Central memory CD4-positive, alpha-beta T cell (primary cell): ENCODE results near the gene FBXL4.
"Not testable (repeated sequence)": the region's sequence is repeated elsewhere in the genome, so short reads cannot be mapped to it uniquely, and the experiment has no call there.

Experiments used
- DNase-seq: peaks from one replicate; pipeline ENCODE4 v3.0.0; 2022

FBXL4 gene

DNA sequence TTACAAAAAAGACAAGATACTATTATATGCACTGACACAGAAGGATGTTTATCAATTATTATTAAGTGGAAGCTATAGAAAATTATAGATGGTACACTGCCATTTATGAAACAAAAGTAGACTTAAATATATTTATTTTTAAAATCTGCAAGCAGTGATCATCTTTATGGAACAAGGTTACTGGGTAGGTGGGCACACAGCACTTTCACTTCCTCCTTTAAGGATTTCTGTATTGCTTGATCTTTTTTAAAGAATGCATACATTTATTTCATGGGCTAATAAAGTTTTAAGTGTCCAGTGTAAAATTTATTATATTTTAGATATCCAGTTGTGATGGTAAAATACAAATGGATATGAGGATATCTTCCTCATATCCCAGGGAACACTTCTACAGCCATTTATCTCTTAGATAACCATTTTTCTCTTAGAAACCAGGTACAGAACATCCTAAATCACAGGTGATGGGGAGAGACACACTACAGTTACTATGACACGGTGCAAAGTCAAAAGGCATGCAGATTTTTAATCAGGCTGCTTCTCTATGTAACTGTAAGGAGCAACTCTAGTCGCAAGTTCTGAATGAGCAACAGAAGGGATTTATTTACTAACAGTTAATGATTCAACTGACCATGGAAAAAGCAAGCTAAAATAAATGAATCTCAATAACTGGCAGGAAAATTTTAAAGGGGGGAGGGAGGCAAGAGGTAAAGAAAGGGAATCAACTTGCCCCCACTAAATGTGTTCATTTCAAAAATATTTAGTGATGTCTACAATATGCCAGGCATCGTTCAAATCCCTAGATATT, 2.2 kb downstream of the FBXL4 start:
- DNase-seq, result no peak

DNA sequence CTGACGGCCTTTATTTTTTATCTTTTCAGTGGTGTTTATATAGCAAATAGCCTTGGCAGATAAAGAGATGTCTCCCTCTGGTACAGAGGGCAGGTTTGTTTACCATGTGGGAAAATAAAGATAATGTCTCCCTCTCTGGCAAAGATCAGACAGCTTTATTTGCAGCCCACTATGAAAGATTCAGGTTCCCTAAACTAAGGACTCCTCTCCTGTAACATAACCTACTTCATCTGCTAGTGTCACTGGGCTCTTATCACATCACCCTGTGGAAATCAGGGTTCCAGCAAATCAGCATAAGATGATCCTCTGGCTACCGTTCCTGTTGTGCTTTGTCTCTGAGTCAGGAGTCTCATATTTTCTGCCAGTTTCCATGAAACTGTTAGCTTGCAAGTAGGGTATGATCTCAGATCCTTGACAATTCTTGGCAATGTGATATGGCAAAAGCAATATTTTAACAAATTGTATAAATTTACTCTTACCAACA, 3.1 kb downstream of the FBXL4 start:
- DNase-seq, result no peak

DNA sequence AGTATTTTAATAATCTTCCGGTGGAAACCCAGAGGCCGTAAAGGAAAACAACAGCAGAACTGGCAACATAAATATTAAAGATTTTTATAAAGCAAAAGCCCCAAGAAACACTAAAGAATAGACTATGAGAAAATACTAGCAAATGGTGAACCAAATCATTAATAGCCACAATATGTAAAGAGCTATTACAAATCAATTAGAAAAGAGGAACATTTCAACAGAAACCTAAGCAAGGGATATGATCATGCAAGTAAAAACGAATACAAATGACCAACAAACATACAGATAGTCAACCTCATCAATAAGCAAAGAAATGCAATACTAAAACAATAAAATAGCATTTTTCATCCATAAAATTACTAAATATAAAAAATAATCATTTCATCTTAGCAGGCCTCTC, 3.6 kb downstream of the FBXL4 start:
- no peak for DNase-seq

DNA sequence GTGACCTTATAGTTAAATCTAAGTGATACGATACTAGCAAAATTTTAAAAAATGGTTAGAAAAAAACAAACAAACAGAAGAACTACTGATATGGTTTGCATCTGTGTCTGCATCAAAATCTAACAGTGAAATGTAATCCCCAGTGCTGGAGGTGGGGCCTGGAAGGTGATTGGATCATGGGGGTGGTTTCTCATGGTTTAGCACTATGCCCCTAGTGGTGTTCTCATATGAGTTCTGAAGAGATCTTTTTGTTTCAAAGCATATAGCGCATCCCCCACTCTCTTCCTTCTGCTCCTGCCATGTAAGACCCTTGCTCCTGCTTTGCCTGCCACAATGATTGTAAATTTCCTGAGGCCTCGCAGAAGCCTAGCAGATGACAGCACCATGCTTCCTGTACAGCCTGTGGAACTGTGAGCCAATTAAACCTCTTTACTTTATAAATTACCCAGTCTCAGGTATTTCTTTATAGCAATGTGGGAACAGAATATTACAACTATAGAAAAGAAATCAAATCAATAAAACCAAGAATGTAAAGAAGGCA, 5.4 kb downstream of the FBXL4 start:
- no peak for DNase-seq

DNA sequence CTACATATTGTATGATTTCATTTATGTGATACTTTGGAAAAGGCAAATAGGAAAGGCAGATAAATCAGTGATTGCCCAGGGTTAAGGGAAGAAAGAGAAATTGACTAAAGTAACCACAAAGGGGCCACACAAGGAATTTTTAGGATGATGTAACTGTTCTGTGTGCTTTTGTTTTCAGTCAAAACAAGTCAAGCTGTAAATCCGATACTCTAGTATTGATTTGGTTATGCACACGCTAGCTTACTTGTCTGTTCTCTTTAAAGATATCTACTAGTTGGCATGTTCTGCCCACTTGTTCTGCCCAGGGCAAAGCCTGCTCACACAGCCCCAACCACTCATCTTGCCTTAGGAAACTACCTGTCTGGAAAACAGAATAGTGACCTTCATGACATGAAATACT, 6.4 kb downstream of the FBXL4 start:
- no peak for DNase-seq

DNA sequence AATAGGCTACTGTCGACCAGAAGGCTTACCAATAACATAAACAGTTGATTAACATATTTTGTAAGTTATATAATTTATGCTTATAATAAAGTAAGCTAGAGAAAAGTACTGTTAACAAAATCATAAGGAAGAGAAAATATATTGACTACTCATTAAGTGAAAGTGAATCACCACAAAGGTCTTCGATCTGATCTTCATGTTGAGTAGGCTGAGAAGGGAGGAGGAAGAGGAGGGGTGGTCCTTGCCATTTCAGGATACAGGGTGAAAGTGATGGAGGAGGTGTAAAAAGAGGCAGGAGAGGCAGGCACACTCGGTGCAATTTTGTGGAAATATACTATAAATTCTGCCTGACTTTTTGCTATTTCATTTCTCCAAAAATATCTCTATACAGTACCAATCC, 10.4 kb downstream of the FBXL4 start:
- no peak for DNase-seq

DNA sequence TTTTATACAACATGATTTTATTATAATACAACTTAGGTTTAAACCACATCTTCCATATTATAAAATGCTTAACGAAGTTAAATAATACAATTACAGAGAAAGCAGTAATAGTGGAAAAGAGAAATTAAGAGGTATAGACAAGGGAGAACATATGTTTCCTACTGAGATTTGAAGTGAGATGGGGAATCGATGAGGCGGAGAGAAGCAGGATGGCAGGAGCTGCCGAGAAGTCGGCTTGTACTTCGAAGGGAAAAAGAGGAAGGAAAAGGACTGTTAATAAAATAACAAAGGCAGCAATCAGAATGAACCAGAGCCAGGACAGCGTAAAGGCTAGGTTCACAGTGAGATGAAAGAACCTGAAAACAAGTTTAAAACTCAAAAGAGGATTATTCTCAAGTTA, 15.4 kb downstream of the FBXL4 start:
- DNase-seq, result no peak

DNA sequence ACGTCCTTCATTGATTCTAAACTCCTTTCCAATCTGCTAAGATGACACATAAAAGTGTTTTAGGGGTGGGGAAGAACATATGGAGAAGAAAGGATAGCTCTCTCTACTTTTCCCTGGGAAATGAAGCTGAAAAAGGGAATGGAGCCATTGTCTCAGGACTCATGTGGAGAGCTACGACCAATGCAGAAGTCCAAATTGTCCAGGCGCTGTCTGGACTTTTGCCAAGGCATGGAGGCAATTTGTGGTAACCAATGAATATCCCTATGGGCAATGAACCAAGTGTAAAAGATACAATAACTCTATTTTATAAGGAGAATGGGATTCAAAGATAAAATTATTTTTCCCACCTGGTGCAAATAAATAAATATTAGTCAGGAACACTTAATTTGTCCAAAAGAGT, 16.1 kb downstream of the FBXL4 start:
- no peak for DNase-seq

DNA sequence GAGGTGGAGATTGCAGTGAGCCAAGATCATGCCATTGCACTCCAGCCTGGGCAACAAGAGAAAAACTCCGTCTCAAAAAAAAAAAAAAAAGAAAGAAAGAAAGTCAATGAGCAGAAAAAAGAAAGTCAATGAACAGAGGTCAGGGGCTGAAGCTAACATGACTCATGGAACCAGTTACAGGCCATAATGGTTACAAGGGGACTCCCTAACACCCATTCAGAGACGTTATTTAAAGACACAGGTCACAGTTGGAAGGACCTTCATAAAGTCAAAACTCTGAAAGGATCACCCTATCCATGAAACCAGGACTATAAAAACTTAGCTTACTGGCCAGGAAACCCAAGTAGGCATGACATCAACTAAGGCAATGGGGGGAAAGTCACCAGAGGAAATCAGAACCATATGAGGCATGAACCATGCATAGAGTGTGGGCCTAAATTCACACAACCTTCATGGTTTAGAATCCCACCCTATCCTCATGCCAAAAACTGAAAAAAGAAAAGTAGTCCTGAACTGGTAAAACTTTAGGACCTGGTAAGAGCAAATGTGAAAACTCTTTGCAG, 18.2 kb downstream of the FBXL4 start:
- no peak for DNase-seq

DNA sequence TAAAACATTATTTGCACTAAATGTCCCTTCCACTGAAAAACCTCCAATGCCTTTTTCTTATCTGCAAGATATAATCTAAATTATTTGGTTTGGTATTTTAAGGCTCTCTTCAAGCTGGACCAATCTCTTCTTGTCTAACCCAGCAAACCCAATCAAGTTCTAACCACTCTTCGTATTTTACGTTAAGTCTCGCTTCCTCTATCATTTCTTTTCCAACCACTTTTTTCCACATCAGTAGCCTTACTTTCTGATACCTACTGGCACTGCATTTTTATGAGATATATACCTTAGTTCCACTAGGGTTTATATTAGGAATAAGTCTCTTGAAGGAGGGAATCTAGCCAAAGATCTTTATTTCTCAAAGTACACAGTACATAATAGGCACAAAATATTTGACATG, 19.1 kb downstream of the FBXL4 start:
- DNase-seq, result no peak

DNA sequence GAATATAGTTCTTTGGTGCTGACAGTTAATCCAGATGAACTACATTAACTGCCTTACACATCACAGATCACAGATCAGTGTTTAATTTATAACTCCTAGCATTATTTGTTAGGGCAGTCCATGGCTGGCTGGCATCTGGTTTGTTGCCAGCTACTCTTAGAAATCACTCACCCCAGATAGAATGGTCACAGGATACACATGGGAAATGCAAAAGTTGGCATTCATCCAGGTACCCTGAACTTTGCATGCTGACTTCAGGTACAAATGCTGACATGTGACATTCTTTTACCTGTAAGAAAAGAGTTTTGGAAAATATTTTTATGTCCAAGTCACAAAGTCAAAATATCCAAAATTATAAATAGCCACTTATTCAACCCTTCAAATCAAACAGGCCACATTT, 20.2 kb downstream of the FBXL4 start:
- DNase-seq, result no peak

DNA sequence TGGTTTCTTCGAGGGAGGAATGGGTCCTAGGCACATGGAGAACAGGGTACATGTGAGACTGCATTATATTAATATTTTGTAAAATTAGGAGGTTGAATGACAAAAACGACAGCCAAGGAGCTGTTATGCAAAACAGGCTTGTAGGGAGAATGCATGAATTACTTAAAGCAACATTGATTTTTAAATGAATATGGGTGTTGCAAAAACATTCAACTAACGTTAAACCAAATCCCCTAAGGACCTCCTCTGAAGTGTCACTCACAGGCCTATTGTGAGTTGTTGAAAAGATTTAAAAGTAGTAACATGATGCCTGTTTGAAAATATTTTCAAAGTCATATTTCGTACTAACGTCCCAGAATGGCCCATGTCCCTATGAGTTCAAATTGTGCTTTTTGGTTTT, 21.9 kb downstream of the FBXL4 start:
- no peak for DNase-seq

DNA sequence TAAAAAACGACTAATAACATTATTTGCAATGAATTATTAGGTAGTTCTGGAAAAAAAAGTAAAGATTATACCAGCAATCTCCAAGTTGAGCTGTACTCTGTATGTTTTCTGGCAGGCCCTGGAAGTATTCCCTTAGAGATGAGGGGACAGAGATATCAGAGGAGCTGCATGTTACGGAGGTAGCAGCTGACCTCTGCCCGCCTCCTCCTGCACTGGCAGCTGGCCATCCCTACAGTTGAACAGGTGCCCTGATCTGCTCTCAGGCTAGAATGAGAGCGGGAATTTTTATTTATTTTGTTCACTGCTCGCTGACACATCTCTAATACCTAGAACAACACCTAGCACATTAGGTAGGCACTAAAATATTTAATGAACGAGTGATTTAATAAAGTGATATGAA, 23.1 kb downstream of the FBXL4 start:
- no peak for DNase-seq

DNA sequence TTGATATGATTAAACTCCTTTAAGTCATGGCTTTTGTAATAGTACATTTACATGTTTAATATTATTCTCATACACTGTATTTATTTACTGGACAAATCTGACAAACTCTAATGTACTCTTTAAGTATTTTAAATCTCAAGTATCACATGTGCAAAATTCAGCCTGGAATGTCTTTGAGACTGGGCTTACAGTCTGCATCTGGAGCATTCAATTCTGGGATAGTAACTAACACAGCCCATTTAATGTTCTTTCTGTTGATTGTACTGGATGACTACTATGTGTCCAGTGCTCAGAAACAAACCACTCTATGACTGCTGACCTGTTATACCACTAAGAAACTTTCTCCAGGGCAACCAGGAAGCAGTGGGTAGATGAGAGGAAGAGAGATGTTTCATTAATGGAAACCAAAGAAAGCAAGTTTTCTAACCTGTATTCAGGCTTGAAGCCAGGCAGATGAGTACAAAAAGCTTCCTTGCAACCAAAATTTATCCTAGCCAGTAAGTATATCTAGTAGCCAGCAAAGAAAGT, 26.8 kb downstream of the FBXL4 start:
- no peak for DNase-seq

DNA sequence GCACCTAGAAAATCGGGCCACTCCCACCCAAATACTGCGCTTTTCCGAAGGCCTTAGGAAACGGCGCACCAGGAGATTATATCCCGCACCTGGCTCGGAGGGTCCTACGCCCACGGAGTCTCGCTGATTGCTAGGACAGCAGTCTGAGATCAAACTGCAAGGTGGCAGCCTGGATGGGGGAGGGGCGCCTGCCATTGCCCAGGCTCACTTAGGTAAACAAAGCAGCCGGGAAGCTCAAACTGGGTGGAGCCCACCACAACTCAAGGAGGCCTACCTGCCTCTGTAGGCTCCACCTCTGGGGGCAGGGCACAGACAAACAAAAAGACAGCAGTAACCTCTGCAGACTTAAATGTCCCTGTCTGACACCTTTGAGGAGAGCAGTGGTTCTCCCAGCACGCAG, 36.8 kb downstream of the FBXL4 start:
- DNase-seq, result not testable (repeated sequence)

DNA sequence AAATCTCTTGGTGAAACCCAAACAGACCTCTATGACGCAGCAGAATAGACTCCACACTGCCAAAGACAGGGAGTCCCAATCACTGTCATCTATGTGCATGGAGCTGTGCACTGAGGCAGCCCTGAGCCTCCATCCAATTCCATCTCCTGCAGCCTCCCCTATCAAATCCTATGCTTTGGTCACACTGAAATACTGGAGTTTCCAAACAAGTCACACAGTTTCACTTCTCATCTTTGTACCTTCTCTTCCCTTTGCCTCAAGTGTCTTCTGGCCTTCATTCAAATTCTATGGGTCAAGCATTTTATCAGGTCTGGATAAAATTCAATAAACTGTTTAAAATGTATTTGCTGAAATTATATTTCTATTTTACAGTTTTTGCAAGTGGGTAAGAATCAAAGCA, 38.5 kb downstream of the FBXL4 start:
- no peak for DNase-seq

DNA sequence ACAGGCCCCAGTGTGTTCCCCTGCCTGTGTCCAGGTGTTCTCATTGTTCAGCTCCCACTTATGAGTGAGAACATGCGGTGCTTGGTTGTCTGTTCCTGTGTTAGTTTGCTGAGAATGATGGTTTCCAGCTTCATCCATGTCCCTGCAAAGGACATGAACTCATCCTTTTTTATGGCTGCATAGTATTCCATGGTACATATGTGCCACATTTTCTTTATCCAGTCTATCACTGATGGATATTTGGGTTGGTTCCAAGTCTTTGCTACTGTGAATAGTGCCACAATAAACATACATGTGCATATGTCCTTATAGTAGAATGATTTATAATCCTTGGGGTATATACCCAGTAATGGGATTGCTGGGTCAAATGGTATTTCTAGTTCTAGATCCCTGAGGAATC, 41.4 kb downstream of the FBXL4 start:
- DNase-seq, result not testable (repeated sequence)

DNA sequence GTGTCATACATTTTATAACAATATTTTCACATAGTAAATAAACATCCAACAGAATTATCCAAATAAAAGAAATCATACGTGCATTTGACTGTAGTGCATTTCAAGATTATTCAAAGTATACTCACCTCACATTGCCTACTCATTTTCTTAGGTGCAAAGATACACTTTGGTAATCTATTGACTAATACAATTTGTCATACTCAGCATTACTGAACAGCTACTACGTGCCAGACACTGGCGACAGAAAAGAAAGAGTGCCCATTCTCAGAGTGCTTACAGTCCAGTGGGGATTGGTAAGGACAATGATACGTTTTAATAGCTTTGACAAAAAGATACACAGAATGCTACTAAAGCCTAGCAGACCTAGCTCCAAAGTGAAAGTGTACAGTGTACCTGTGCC, 42.0 kb downstream of the FBXL4 start:
- DNase-seq, result no peak

DNA sequence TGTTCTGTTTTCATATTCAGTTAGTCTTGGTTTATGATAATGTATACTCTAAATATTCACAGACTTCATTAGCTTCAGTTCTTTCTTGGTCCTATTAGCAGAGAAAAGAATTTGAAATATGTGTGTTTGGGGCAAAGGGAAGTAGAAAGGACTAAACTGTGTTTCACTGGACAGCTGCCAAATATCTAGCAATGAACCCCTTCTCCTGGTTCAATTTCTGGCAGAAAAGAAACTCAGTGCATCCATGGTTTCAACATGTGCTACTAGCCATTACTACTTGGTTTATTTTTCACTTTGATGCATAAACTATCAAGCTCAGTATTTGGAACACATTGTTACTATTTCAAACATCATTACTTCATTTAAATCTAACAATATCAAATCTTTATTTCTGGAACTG, 43.6 kb downstream of the FBXL4 start:
- no peak for DNase-seq

DNA sequence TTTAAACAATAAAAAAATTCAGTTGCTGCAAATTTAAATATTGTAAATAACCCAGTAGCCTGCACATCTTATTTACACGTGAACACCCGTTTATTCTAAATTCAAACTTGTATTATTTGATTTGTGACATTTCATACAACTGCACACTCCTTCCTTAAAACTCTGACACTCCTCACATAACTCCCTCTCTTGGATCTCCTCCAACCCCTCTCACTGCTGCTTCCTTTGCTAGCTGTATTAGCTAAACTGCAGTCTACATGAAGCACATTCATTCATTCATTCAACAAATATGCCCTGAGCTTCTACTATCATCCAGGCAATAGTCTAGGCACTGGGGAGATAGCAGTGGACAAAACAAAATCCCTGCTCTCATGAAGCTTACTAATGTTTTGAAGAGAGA, 47.0 kb downstream of the FBXL4 start:
- no peak for DNase-seq

DNA sequence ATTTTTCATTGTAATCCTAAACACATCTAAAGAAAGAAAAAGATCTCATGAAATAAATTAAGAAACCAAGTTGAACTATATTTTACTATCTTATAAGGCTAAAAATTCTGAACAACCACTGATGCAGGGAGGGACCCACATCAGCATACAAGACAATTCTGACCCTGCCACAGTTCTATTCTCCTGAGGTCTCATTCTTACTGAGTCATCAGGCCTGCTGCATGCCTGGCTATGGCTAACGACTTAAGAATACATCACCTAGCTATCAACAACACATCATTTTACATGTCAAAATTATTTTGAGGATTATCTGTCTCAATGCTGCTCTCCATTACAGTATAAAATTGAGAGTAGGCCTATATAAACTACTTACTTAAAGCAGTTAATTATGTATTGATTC, 52.9 kb downstream of the FBXL4 start:
- no peak for DNase-seq

DNA sequence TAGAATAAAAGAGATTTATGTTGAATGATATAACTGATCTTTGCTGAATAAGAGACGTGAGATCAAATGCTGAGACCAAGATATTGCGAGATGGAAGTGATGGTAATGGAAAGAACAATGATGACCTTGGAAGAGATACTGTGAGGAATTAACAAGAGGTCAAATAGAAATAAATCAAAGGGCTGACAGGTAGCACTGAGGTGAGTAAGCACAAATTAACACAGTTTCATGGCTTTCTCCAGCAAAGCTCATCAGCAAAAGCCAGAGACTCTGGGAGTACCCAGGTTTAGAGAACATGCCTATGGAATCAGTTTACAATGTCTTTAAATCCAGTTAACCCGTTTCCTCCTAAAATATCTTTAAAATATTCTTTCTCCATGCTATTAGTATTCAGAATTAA, 60.1 kb downstream of the FBXL4 start:
- no peak for DNase-seq

DNA sequence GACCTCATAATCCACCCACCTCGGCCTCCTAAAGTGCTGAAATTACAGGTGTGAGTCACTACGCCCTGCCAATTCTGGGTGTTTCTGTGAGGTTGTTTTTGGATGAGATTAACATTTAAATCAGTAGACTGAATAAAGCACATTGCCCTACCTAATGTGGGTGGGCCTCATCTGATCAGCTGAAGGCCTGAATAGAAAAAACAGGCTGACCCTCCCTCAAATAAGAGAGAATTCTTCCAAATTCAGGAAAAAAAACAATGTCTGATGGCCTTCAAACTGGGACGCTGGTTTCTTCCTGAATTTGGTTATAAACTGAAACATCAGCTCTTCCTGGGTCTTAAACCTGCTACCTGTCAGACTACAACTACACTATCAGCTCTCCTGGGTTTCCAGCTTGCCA, 62.4 kb downstream of the FBXL4 start:
- no peak for DNase-seq

DNA sequence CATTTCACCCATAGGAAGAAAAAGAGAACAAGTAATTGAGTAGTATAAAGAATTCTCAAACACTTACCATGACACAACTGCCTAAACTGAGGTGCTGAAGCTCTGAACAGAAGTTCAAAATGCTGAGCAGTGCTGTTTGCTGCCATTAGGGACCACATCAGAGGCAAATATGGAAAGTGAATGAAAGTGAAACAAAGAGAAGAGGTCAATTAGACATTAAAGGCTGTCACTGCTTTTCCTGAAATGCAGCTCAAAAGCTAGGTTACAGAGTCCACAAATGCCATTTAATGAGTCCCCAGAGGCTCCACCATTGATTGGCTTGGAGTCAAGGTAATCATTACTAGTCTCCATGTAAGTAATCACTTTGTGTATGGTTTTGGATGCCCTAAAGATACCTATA, 67.3 kb downstream of the FBXL4 start:
- no peak for DNase-seq
